GM12891 (cell line): ENCODE data around the gene B3GNT7.

Experiments used
- POLR2A ChIP-seq: IDR thresholded peaks from 2 replicates; pipeline ENCODE4 v1.6.1; 2011; ENCODE audit warnings: low read depth, low read length, control low read depth
- TAF1 ChIP-seq: IDR thresholded peaks from 2 replicates; pipeline ENCODE4 v1.6.1; 2011; ENCODE audit warnings: low read depth, low read length, control low read depth

GRCh38 chr2:231425811-231426703 lies 30.5 kb downstream of the B3GNT7 start:
- no peak for TF ChIP-seq POLR2A
- no peak for TF ChIP-seq TAF1
